Ecto neural progenitor cell (in vitro differentiated cells): ENCODE results near the gene CCDC40.
"Not testable (repeated sequence)": the region's sequence is repeated elsewhere in the genome, so short reads cannot be mapped to it uniquely, and the experiment has no call there.

ENCODE experiments used
- DNase-seq: peaks from one replicate; pipeline ENCODE4 v3.0.0-alpha.2; 2018; ENCODE audit warnings: low spot score

The CCDC40 gene

GRCh38 chr17:80021600-80021999 lies 14.8 kb upstream of the CCDC40 start:
- no peak for DNase-seq

- DNase-seq: no peak
Observed at GRCh38 chr17:80023481-80024205, 12.8 kb upstream of the CCDC40 start.

- DNase-seq: no peak
Observed at GRCh38 chr17:80024206-80024972, 12.1 kb upstream of the CCDC40 start.

GRCh38 chr17:80025140-80025539 lies 11.3 kb upstream of the CCDC40 start:
- no peak for DNase-seq

- DNase-seq: no peak
Observed at GRCh38 chr17:80025796-80026195, 10.6 kb upstream of the CCDC40 start.

DNA sequence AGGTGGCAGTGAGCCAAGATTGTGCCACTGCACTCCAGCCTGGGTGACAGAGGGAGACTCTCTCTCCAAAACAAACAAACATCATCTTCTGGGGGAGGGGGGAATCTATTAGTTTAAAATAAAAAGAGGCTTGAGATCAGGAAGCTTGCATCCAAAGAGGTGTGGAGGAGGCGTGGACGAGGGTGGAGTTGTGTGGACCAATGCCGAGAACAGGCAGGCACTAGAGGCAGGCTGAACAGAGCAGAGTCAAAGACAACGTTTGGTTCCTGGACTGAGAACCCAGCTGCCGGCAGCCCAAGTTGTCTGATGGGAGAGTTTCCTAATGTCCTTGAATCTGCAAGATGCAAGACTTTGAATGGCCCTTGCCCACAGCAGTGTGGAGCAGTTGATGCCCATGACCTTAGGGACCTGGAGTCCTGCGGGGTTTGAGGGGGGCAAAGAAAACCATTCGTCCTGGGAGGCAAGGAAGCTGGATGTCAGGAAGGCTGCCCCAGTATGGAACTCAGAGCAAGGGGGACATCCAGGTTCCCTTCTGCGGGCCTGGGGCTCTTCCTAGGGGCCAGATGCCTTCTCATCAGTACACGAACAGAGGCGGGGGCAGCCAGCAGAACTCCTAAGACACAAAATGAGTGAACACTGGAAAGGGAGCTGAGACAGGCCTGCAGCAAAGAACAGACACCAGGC lies 9.9 kb upstream of the CCDC40 start:
- DNase-seq: no peak

DNA sequence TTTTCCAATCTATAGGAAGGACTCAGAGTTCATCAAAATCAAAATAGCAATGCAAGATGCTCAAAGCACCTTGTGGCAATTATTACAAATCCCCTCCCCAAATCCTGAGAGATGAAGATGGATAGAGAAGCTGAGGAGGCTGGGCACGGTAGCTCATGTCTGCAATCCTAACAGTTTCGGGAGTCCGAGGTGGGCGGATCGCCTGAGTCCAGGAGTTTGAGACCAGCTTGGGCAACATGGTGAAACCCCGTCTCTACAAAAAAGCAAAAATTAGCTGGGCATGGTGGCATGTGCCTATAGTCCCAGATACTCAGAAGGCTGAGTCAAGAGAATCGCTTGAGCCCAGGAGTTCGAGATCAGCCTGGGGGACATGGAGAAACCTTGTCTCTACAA lies 9.4 kb upstream of the CCDC40 start:
- no peak for DNase-seq

DNA sequence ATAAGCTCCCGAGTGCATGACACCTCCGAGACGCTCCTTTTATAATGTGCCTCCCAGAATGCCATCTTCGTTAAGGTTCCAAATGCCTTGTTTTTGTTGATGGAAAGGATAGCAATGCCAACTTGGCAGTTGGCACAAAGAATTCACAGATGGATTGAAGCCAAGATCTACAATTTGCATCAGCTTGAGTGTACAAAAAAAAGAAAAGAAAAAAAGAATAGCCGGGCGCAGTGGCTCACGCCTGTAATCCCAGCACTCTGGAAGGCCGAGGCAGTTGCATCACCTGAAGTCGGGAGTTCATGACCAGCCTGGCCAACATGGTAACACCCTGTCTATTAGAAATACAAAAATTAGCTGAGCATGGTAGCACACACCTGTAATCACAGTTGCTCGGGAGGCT lies 8.4 kb upstream of the CCDC40 start:
- no peak for DNase-seq

GRCh38 chr17:80029258-80029974 lies 7.0 kb upstream of the CCDC40 start:
- no peak for DNase-seq

GRCh38 chr17:80030730-80031410 lies 5.6 kb upstream of the CCDC40 start:
- DNase-seq: no peak

DNA sequence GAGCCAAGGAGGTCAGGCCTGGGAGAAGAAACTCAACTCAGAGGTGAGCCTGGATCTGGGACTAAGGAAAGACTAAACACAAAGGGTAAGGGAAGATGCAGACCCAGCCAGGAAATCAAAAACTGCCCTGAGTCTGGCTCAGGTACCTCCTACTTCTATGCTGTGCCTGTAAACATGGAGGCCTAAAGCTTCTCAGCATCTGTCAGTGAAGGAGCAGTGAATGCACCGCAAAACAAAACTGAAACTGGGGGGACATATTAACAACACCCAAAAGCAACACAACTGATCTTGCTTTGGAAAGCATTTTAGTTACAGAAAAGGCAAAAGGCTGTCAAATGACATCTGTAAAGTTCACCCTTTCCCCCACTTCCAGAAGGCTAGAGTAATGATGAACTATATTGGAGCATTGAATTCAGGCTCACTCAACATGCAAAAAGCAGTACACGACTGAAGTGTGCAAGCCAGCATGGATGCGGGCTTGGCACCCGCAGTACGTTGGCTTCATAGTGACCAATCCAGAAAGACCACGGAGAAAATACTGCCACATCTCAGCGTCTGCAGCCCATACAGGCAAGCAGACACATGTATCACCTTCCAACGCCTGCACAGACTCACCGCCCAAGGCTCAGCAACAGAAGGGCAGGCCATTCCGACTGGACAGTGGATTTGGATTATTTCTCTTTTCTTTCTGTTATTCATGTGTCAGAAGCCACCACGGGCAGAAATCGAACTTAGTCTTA lies 4.6 kb upstream of the CCDC40 start:
- no peak for DNase-seq

DNA sequence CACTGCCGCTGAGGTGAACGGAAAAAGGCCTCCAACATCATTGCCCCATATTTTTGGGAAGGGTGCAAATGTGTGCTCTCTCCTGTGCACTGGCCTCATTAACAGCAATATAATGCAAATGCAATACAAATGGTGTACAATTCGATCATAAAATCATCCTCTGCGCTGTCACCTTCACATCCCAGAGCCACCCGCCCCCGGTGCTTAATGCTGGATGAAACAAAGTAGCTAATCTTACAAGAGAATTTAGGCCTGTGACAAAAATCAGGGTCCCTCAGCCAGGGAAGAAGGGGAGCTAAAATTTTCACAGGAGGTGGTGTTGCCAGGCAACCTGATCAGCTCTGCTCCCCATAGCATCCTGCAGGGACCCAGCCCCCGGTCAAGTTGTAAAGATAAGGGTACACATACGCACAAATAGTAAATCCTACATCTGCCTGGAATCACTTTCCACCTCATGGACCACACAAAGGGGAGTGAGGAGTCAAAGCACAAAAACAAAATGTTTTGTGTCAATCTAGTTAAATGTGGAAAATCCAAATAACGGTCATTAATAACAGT lies 3.7 kb upstream of the CCDC40 start:
- DNase-seq: no peak

- DNase-seq: no peak
Observed at GRCh38 chr17:80033840-80034239, 2.6 kb upstream of the CCDC40 start.

GRCh38 chr17:80034791-80035686 lies 1.4 kb upstream of the CCDC40 start:
- no peak for DNase-seq

DNA sequence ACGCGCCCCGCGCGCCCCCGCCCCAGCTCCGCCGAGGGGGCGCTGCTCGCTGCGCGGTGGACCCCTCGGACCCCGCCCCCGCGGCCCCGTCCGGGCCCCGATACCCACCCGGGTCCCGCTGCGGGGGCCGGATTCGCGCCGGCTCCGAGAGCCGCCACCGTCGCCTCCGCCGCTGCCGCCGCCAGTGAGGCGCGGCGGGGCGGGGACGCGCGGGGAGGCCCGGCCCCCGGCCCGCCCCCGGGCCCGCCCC lies 830 bp upstream of the CCDC40 start, which contains the start of gene TBC1D16:
TBC1D16 (minus strand) TSS at position 186 of the 250 bp plus-strand sequence. CDS start 22,325 bp downstream, outside the sequence.
- no peak for DNase-seq

GRCh38 chr17:80036715-80037477 lies 454 bp downstream of the CCDC40 start:
- DNase-seq: peak; percentile 91

DNA sequence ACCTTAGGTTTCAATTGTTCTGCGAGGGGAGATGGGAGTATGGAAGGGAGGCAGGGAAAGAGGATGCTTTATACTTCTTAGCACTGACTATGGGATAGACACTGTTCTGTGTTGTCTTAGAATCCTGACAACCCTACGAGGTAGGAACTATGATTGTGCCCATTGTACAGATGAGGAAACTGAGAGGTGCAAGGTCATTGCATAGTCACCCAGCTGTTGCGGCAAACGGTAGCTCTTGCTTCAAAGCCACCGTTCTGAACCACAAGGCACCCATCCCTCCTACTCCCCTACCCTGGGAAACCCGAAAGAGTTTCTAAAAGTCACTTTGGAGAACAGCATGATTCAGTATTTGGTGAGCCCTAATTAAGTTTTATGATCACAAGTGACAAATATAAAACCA lies 7.5 kb downstream of the CCDC40 start:
- no peak for DNase-seq

- no peak for DNase-seq
Observed at GRCh38 chr17:80045703-80046102, 9.3 kb downstream of the CCDC40 start.

GRCh38 chr17:80046709-80047108 lies 10.3 kb downstream of the CCDC40 start:
- not testable (repeated sequence) for DNase-seq
